ENCODE data around the gene LEPR. TPM values are rescaled to one million over a fixed set of nuclear protein-coding genes. Genes with fewer than 3 reads are reported as not detected.

LEPR gene
- total and polyA plus RNA-seq, 10 donors: 0.90 to 9.3 (median 5.4) TPM

- Histone ChIP-seq H3K4me1 (peaks cover 14 to 51% (median 36%) of the 10 kb centered on the region in 6 donors), H3K27ac (peak overlapping the region; percentile 93 to 98 (median 96)), H3K4me3 (peak overlapping the region; percentile 65 to 93 (median 84)), H3K9me3 (no peaks in the 10 kb centered on the region), H3K36me3 (peaks cover 0 to 16% (median 11%) of the 10 kb centered on the region in 6 donors), H3K27me3 (replicated peaks in 1 of 7) (no peaks in the 10 kb centered on the region)
- intact Hi-C loops (cut with DNase I; ENCODE audit: low total_unique reads): loop anchor here (10.0 kb wide), 1 partner anchor 167 kb away; no protein-coding TSS in a partner anchor
- DNase-seq: no peak
- WGBS, 5 donors: 3 to 8% (median 5%) methylated on average over 13 of the region's 13 CpGs
- TF ChIP-seq CTCF (IDR thresholded peaks at IDR 0.05 in 8 of 11, conservative IDR thresholded peaks at IDR 0.05 in 3 of 11) (no peak), POLR2AphosphoS5 (IDR thresholded peaks at IDR 0.05) (no peak), POLR2A (IDR thresholded peaks at IDR 0.05) (no peak)
Measured at GRCh38 chr1:65421351-65422025, 1.0 kb downstream of the LEPR start.

- peaks cover 0 to 26% (median 19%) of the 10 kb centered on the region in 6 donors for H3K36me3 ChIP-seq
- peak overlapping the region in 7 of 8 donors; percentile 93 to 98 (median 97) for H3K27ac ChIP-seq
- H3K9me3 ChIP-seq: no peaks in the 10 kb centered on the region
- TF ChIP-seq POLR2AphosphoS5 (IDR thresholded peaks at IDR 0.05) (no peak), POLR2A (IDR thresholded peaks at IDR 0.05) (no peak), CTCF (IDR thresholded peaks at IDR 0.05 in 8 of 11, conservative IDR thresholded peaks at IDR 0.05 in 3 of 11) (no peak)
- 85 to 89% (median 87%) methylated on average over 12 of the region's 12 CpGs for WGBS, 5 donors
- H3K4me3 ChIP-seq: peak overlapping the region in 6 of 8 donors; percentile 72 to 93 (median 86)
- no peaks in the 10 kb centered on the region for H3K27me3 ChIP-seq (replicated peaks in 1 of 7)
- DNase-seq: no peak
- intact Hi-C loops (cut with DNase I; ENCODE audit: low total_unique reads): loop anchor here (10.0 kb wide), 1 partner anchor 168 kb away; no protein-coding TSS in a partner anchor
- peaks cover 14 to 51% (median 36%) of the 10 kb centered on the region in 6 donors for H3K4me1 ChIP-seq
Measured at GRCh38 chr1:65422241-65423203, 2.1 kb downstream of the LEPR start.

GRCh38 chr1:65423884-65424572 lies 3.6 kb downstream of the LEPR start:
- Histone ChIP-seq H3K27ac (peak overlapping the region in 1 of 8 donors; percentile 24), H3K27me3 (replicated peaks in 1 of 7) (no peaks in the 10 kb centered on the region), H3K4me3 (no peak overlapping the region), H3K36me3 (peaks cover 0 to 41% (median 26%) of the 10 kb centered on the region in 6 donors), H3K9me3 (no peaks in the 10 kb centered on the region), H3K4me1 (peaks cover 14 to 51% (median 36%) of the 10 kb centered on the region in 6 donors)
- no peak for TF ChIP-seq POLR2AphosphoS5 (IDR thresholded peaks at IDR 0.05)
- no peak for TF ChIP-seq POLR2A (IDR thresholded peaks at IDR 0.05)
- no peak for TF ChIP-seq CTCF (IDR thresholded peaks at IDR 0.05 in 8 of 11, conservative IDR thresholded peaks at IDR 0.05 in 3 of 11)
- 63 to 81% (median 70%) methylated on average over 2 of the region's 2 CpGs for WGBS, 5 donors
- no peak for DNase-seq
- intact Hi-C loops (cut with DNase I; ENCODE audit: low total_unique reads): loop anchor here (10.0 kb wide), 1 partner anchor 169 kb away; no protein-coding TSS in a partner anchor
